Parathyroid adenoma (tissue), 2 donors: ENCODE data around the gene ALS2CL.

ENCODE experiments used
- H2AFZ ChIP-seq: fragments of 300-600 bp; sonication (generic); one replicate; pipeline ENCODE4 v1.7.0; 2017; ENCODE audit warnings: antibody characterized with exemption, mild to moderate bottlenecking
- H3K27ac ChIP-seq: fragments of 300-600 bp; sonication (generic); one replicate; pipeline ENCODE4 v1.7.0; 2017
- H3K27me3 ChIP-seq: fragments of 300-600 bp; sonication (generic); one replicate; pipeline ENCODE4 v1.7.0; 2017; ENCODE audit warnings: low read length; ENCODE audit not compliant: control insufficient read depth, insufficient read depth
- H3K36me3 ChIP-seq: fragments of 300-600 bp; sonication (generic); one replicate; pipeline ENCODE4 v1.7.0; 2017; ENCODE audit warnings: low read length; ENCODE audit not compliant: control insufficient read depth, insufficient read depth
- H3K4me1 ChIP-seq: fragments of 300-600 bp; sonication (generic); one replicate; pipeline ENCODE4 v1.7.0; 2017; ENCODE audit warnings: control low read depth
- H3K4me2 ChIP-seq: fragments of 300-600 bp; sonication (generic); one replicate; pipeline ENCODE4 v1.7.0; 2017; ENCODE audit warnings: low read length
- H3K4me3 ChIP-seq: fragments of 300-600 bp; sonication (generic); one replicate; pipeline ENCODE4 v1.7.0; 2017; ENCODE audit warnings: low read depth, low read length
- H3K79me2 ChIP-seq: fragments of 300-600 bp; sonication (generic); one replicate; pipeline ENCODE4 v1.7.0; 2017; ENCODE audit warnings: control low read depth
- H3K9ac ChIP-seq: fragments of 300-600 bp; sonication (generic); one replicate; pipeline ENCODE4 v1.7.0; 2017; ENCODE audit warnings: mild to moderate bottlenecking
- H3K9me3 ChIP-seq: fragments of 300-600 bp; sonication (generic); one replicate; pipeline ENCODE4 v1.7.0; 2017; ENCODE audit warnings: low read length; ENCODE audit not compliant: control insufficient read depth
- CTCF ChIP-seq: fragments of 300-600 bp; sonication (generic); IDR thresholded peaks from one replicate; pipeline ENCODE4 v1.7.0; 2017; ENCODE audit warnings: antibody characterized with exemption, mild to moderate bottlenecking
- donor health status: primary hyperparathyroidism.

ALS2CL gene

DNA sequence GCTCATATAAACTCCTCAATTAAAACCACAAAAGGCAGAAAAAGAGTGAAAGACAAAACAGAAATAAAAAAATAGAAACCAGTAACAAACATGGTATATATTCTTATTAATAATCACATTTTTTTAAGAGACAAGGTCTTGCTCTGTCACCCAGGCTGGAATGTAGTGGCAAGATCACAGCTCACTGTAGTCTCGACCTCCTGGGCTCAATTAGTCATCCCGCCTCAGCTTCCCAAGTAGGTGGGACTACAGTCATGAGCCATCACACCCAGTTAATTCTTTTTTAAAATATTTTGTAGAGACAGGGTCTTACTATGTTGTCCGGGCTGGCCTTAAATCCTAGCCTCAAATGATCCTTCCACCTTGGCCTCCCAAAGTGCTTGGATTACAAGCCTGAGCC lies 44.0 kb downstream of the ALS2CL start:
- H3K36me3 ChIP-seq = no peaks in the 10 kb centered on the region
- no peaks in the 10 kb centered on the region for H3K4me1 ChIP-seq
- TF ChIP-seq CTCF = no peak
- no peaks in the 10 kb centered on the region for H3K9me3 ChIP-seq
- no peak overlapping the region for H3K4me3 ChIP-seq
- H3K4me2 ChIP-seq = no peak overlapping the region
- no peaks in the 10 kb centered on the region for H3K79me2 ChIP-seq
- no peak overlapping the region for H3K9ac ChIP-seq
- no peak overlapping the region for H2AFZ ChIP-seq
- H3K27ac ChIP-seq = no peak overlapping the region
- no peaks in the 10 kb centered on the region for H3K27me3 ChIP-seq

- no peak for TF ChIP-seq CTCF
- Histone ChIP-seq H3K27ac (no peak overlapping the region), H3K79me2 (no peaks in the 10 kb centered on the region), H3K4me3 (no peak overlapping the region), H3K36me3 (no peaks in the 10 kb centered on the region), H2AFZ (no peak overlapping the region), H3K4me1 (no peaks in the 10 kb centered on the region), H3K4me2 (no peak overlapping the region), H3K9me3 (no peaks in the 10 kb centered on the region), H3K27me3 (no peaks in the 10 kb centered on the region), H3K9ac (no peak overlapping the region)
Measured at GRCh38 chr3:46648096-46648495, 45.4 kb downstream of the ALS2CL start.

DNA sequence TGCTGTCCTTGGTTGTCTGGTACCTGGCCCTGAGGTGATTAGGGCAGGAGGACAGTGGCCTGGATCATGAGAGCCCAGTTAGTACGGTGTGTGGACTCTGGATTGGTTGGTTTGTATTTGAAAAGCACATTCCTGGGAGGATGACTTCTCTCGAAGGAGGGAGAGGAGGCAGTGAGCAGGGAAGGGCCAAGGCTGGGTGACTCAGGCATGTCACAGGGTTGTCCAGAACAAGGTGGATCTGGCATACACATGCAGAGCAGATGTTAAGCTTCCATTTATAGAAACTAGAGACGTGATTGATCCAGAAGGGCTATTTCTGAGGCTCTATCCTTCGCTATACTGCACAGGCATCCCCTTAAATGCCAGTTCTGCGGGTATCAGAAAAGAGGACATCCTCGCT lies 46.8 kb downstream of the ALS2CL start:
- Histone ChIP-seq H2AFZ (no peak overlapping the region), H3K9me3 (no peaks in the 10 kb centered on the region), H3K27ac (no peak overlapping the region), H3K36me3 (no peaks in the 10 kb centered on the region), H3K27me3 (no peaks in the 10 kb centered on the region), H3K9ac (no peak overlapping the region), H3K4me1 (no peaks in the 10 kb centered on the region), H3K4me2 (no peak overlapping the region), H3K79me2 (no peaks in the 10 kb centered on the region), H3K4me3 (no peak overlapping the region)
- TF ChIP-seq CTCF = no peak

DNA sequence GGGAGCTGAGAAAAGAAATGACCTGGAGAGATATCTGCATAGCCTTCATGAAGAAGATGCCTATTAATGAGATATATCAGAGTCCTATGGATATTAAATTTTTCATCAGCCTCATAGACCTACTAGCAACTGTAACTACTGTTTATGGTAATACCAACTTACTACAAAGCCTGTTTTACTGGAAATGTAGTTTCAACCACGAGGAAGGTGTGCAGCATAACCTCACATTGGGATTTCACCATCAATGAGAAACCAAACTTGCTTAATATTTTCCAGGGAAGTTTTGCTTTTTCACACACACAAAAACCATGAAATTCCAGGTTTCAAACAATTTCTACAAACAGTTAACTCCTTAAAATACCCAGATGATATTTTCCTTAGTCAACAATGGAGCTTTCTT lies 49.8 kb downstream of the ALS2CL start:
- no peaks in the 10 kb centered on the region for H3K36me3 ChIP-seq
- no peaks in the 10 kb centered on the region for H3K9me3 ChIP-seq
- H3K79me2 ChIP-seq = no peaks in the 10 kb centered on the region
- H3K27ac ChIP-seq = no peak overlapping the region
- no peak overlapping the region for H2AFZ ChIP-seq
- no peaks in the 10 kb centered on the region for H3K4me1 ChIP-seq
- no peak overlapping the region for H3K4me2 ChIP-seq
- no peak overlapping the region for H3K4me3 ChIP-seq
- no peak overlapping the region for H3K9ac ChIP-seq
- TF ChIP-seq CTCF = no peak
- H3K27me3 ChIP-seq = no peaks in the 10 kb centered on the region

- Histone ChIP-seq H3K79me2 (no peaks in the 10 kb centered on the region), H3K9ac (no peak overlapping the region), H3K27ac (no peak overlapping the region), H3K27me3 (no peaks in the 10 kb centered on the region), H3K4me3 (no peak overlapping the region), H3K36me3 (no peaks in the 10 kb centered on the region), H3K4me1 (no peaks in the 10 kb centered on the region), H2AFZ (no peak overlapping the region), H3K9me3 (no peaks in the 10 kb centered on the region), H3K4me2 (no peak overlapping the region)
- TF ChIP-seq CTCF = no peak
Measured at GRCh38 chr3:46642971-46643370, 50.5 kb downstream of the ALS2CL start.
